ENCODE data around the gene FXYD7. TPM values are rescaled to one million over a fixed set of nuclear protein-coding genes. Genes with fewer than 3 reads are reported as not detected.

Gene FXYD7
- 1 to 10 TPM in 1 of 4 donors, under 1 TPM in 1, not detected in 2; 0.83 to 3.7 TPM for total RNA-seq

GRCh38 chr19:35143231-35143715, at the start of gene FXYD7:
FXYD7 (plus strand) TSS chr19:35143255; CDS start chr19:35143334, 79 bp downstream.
- TF ChIP-seq POLR2A (IDR thresholded peaks at IDR 0.05): no peak
- TF ChIP-seq, protein P1, sequence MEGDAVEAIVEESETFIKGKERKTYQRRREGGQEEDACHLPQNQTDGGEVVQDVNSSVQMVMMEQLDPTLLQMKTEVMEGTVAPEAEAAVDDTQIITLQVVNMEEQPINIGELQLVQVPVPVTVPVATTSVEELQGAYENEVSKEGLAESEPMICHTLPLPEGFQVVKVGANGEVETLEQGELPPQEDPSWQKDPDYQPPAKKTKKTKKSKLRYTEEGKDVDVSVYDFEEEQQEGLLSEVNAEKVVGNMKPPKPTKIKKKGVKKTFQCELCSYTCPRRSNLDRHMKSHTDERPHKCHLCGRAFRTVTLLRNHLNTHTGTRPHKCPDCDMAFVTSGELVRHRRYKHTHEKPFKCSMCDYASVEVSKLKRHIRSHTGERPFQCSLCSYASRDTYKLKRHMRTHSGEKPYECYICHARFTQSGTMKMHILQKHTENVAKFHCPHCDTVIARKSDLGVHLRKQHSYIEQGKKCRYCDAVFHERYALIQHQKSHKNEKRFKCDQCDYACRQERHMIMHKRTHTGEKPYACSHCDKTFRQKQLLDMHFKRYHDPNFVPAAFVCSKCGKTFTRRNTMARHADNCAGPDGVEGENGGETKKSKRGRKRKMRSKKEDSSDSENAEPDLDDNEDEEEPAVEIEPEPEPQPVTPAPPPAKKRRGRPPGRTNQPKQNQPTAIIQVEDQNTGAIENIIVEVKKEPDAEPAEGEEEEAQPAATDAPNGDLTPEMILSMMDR (IDR thresholded peaks at IDR 0.05): no peak
- peak in 1 of 2 donors; percentile 51 for DNase-seq
- Histone ChIP-seq H3K36me3 (no peaks in the 10 kb centered on the region), H3K4me1 (peaks cover 0 to 6% of the 10 kb centered on the region in 2 donors), H3K9me3 (no peaks in the 10 kb centered on the region), H3K27me3 (no peaks in the 10 kb centered on the region), H3K27ac (peak within 1 kb of the TSS in 1 of 2 donors; percentile 66), H3K4me3 (no peak within 1 kb of the TSS)
- intact Hi-C loops (cut with DNase I; ENCODE audit: low total_unique reads): no loop called here

GRCh38 chr19:35093430-35093829, 49.6 kb upstream of the FXYD7 start:
- H3K4me1 ChIP-seq: no peaks in the 10 kb centered on the region
- intact Hi-C loops (cut with DNase I; ENCODE audit: low total_unique reads): no loop called here
- no peak overlapping the region for H3K27ac ChIP-seq
- peaks cover 0 to 5% of the 10 kb centered on the region in 2 donors for H3K27me3 ChIP-seq
- no peak overlapping the region for H3K4me3 ChIP-seq
- H3K36me3 ChIP-seq: no peaks in the 10 kb centered on the region
- H3K9me3 ChIP-seq: no peaks in the 10 kb centered on the region
- TF ChIP-seq, protein P1 (IDR thresholded peaks at IDR 0.05): no peak
- TF ChIP-seq POLR2A (IDR thresholded peaks at IDR 0.05): no peak
- no peak for DNase-seq

DNA sequence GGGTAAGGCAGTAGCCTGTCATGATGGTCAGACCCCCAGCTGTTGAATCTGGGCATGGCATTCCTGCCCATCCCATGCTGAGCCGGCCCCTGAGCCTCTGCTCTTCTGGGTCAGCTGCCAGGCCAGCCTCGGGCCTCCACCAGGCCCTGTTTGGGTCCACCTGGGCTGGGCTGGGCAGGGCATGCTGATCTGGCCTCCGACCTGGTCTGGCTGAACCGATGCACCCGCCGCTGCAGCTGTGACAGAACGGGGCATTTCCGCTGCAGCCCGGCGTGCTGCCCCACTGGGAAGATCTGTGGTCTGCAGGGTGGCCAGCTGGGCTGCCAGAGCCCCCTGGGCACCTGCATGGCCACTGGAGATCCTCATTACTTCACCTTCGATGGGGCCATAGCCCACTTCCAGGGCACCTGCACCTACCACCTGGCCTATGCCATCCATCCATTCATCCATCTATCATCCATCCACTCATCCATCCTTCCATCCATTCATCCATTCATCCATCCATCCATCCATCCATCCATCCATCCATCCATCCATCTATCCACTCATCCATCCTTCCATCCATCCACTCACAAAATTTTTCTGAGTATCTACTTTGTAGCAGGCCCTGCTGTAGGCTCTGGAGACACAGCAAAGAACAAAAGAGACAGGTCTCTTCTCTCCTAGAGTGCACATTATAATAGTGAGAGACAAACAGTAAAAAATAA, 49.0 kb upstream of the FXYD7 start:
- Histone ChIP-seq H3K36me3 (no peaks in the 10 kb centered on the region), H3K27me3 (peaks cover 0 to 5% of the 10 kb centered on the region in 2 donors), H3K27ac (no peak overlapping the region), H3K4me3 (no peak overlapping the region), H3K4me1 (no peaks in the 10 kb centered on the region), H3K9me3 (no peaks in the 10 kb centered on the region)
- TF ChIP-seq, protein P1 (IDR thresholded peaks at IDR 0.05): no peak
- no peak for TF ChIP-seq POLR2A (IDR thresholded peaks at IDR 0.05)
- intact Hi-C loops (cut with DNase I; ENCODE audit: low total_unique reads): no loop called here
- no peak for DNase-seq

GRCh38 chr19:35094656-35095055, 48.4 kb upstream of the FXYD7 start:
- intact Hi-C loops (cut with DNase I; ENCODE audit: low total_unique reads): no loop called here
- H3K4me3 ChIP-seq: no peak overlapping the region
- no peak overlapping the region for H3K27ac ChIP-seq
- no peaks in the 10 kb centered on the region for H3K9me3 ChIP-seq
- no peak for DNase-seq
- peaks cover 0 to 5% of the 10 kb centered on the region in 2 donors for H3K27me3 ChIP-seq
- no peaks in the 10 kb centered on the region for H3K36me3 ChIP-seq
- TF ChIP-seq, protein P1 (IDR thresholded peaks at IDR 0.05): no peak
- no peak for TF ChIP-seq POLR2A (IDR thresholded peaks at IDR 0.05)
- no peaks in the 10 kb centered on the region for H3K4me1 ChIP-seq

DNA sequence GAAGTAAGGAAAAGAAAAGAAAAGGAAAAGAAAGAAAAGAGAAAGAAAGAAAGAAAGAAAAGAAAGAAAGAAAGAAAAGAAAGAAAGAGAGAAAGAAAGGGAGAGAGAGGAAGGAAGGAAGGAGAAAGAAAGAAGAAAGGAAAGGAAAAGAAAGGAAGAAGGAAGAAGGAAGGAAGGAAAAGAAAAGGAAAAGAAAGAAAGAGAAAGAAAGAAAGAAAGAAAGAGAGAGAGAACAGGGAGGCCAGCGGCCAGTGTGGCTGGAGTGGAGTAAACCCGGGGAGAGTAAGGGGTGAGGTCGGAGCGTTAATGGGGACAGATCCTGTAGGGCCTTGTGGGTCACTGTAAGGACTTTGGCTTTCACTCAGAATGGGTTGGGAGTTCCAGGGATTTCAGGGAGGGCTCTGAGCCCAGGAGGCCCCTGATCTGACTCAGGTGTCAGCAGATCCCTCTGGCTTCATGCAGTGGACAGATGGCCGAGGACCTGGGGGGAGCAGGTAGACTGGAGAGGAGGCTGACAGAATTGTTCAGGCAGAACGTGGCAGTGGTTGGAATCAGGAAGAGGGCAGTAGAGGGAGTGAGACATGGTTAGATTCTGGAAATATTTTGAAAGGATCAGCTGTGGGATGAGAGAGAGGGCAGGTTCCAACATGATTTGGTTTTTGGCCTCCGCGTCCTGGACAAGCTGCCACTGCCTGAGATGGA, 47.2 kb upstream of the FXYD7 start:
- no peaks in the 10 kb centered on the region for H3K36me3 ChIP-seq
- peaks cover 0 to 2% of the 10 kb centered on the region in 2 donors for H3K27me3 ChIP-seq
- intact Hi-C loops (cut with DNase I; ENCODE audit: low total_unique reads): no loop called here
- TF ChIP-seq, protein P1 (IDR thresholded peaks at IDR 0.05): no peak
- no peak for TF ChIP-seq POLR2A (IDR thresholded peaks at IDR 0.05)
- H3K9me3 ChIP-seq: no peaks in the 10 kb centered on the region
- DNase-seq: no peak
- H3K4me3 ChIP-seq: no peak overlapping the region
- no peak overlapping the region for H3K27ac ChIP-seq
- no peaks in the 10 kb centered on the region for H3K4me1 ChIP-seq
